Measurements from ENCODE around the gene PLCB3. TPM values are rescaled to one million over a fixed set of nuclear protein-coding genes. Genes with fewer than 3 reads are reported as not detected.
A peak's percentile ranks its signal among the peaks of the same experiment; 100 is the strongest.
"Not testable (repeated sequence)": the region's sequence is repeated elsewhere in the genome, so short reads cannot be mapped to it uniquely, and the experiment has no call there.

Gene PLCB3
- polyA plus RNA-seq, 3 donors from 2014 or later = 0.33 to 0.49 TPM; not detected in 1

DNA sequence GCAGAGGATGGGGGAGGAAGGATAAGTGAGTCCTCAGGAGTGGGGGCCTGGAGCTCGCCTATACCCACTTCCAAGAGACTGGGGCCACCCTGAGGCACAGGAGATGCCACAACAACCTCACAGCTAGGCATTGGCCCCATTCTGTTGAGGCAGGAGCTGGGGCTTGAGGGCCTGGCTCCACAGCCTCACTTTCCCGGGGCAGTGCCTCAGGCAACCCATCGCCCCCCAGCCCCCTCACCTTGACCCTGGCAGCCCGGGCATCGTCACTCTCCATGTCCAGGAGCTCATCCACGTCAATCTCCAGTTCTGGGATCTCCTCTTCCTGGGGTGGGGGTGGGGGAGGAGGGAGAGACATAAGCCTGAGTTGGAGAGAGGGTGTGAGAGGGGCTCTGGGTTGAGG lies 6.4 kb upstream of the PLCB3 start:
- peaks cover 0 to 3% (median 0%) of the 10 kb centered on the region in 3 donors for H3K36me3 Mint-ChIP-seq
- peak overlapping the region in 3 of 6 donors; percentile 7 to 80 (median 39) for H3K27ac Mint-ChIP-seq
- no peaks in the 10 kb centered on the region for H3K9me3 Mint-ChIP-seq
- H3K4me1 Mint-ChIP-seq = peaks cover 35 to 49% of the 10 kb centered on the region in 2 donors
- no peak for DNase-seq
- peak overlapping the region in 2 of 5 donors; percentile 75 to 81 for H3K4me3 Mint-ChIP-seq
- peaks cover 14 to 17% (median 15%) of the 10 kb centered on the region in 3 donors for H3K27me3 Mint-ChIP-seq (ENCODE audit: low read depth in 3 of 3)

- Mint-ChIP-seq H3K27me3 (ENCODE audit: low read depth in 3 of 3) (peaks cover 13 to 17% (median 14%) of the 10 kb centered on the region in 3 donors), H3K27ac (peak overlapping the region in 5 of 6 donors; percentile 34 to 86 (median 79)), H3K36me3 (peaks cover 0 to 3% (median 0%) of the 10 kb centered on the region in 3 donors), H3K4me3 (peak overlapping the region; percentile 75 to 81 (median 79)), H3K9me3 (no peaks in the 10 kb centered on the region), H3K4me1 (peaks cover 30 to 44% of the 10 kb centered on the region in 2 donors)
- DNase-seq = peak; percentile 47 to 53 (median 51)
Measured at GRCh38 chr11:64245401-64245796, 5.9 kb upstream of the PLCB3 start.

DNA sequence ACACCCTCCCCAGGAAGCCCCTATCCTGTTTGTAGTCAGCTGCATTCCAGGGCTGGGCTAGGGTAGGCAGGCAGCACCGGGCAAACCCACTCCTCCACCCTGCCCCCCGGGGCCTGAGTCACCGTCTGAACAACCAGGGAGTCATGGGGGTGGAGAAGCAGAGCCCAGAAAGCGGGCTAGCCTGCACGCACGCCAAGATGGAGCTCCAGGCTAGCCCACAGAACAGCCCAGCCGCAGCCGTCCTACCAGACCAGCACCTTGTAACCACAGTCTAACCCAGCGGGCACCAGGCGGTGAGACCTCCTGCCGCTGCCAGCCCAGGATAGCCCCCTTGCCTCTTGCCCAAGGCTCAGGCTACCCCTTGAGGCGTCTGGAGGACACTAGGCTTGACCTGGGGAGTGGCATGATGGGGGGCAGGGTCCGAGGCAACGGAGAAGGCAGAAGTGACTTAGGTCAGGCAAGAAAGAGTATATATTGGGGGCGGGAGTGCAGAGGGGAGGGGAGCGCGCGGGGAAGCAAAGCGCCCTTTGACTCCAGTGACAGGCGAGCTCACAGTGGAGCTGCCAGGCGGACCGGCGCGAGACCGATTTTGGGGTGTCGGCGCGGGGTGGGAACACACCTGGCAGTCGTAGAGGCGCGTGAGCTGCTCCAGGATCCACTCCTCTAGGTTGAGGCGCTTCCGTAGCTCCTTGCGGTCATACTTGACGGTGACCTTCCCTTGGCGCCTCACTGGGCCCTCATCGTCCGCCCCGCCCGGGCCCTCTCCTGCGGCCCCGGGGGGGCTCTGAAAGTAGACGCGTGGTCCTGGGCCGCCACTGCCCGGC lies 5.3 kb upstream of the PLCB3 start:
- Mint-ChIP-seq H3K27ac (peak overlapping the region; percentile 53 to 86 (median 76)), H3K4me1 (peaks cover 27 to 42% of the 10 kb centered on the region in 2 donors), H3K4me3 (peak overlapping the region; percentile 75 to 81 (median 79)), H3K27me3 (ENCODE audit: low read depth in 3 of 3) (peaks cover 9 to 11% (median 10%) of the 10 kb centered on the region in 3 donors), H3K9me3 (no peaks in the 10 kb centered on the region), H3K36me3 (peaks cover 0 to 3% (median 0%) of the 10 kb centered on the region in 3 donors)
- DNase-seq = peak; percentile 55 to 61 (median 57)

GRCh38 chr11:64246621-64246870 lies 4.8 kb upstream of the PLCB3 start:
- peak overlapping the region in 1 of 6 donors; percentile 62 for H3K27ac Mint-ChIP-seq
- H3K27me3 Mint-ChIP-seq (ENCODE audit: low read depth in 3 of 3); H3K36me3 Mint-ChIP-seq; H3K9me3 Mint-ChIP-seq; DNase-seq: not testable (repeated sequence)
- H3K4me3 Mint-ChIP-seq = peak overlapping the region; percentile 82 to 85 (median 84)
- H3K4me1 Mint-ChIP-seq = peaks cover 27 to 43% of the 10 kb centered on the region in 2 donors

- Mint-ChIP-seq H3K36me3 (peaks cover 0 to 3% (median 0%) of the 10 kb centered on the region in 3 donors), H3K4me1 (peaks cover 33 to 48% of the 10 kb centered on the region in 2 donors), H3K9me3 (no peaks in the 10 kb centered on the region), H3K27me3 (ENCODE audit: low read depth in 3 of 3) (peaks cover 6 to 11% (median 9%) of the 10 kb centered on the region in 3 donors), H3K27ac (peak within 1 kb of the TSS; percentile 62 to 86 (median 80)), H3K4me3 (peak within 1 kb of the TSS; percentile 82 to 85 (median 84))
- peak; percentile 70 to 75 (median 71) for DNase-seq
Measured at GRCh38 chr11:64246871-64247728, 4.2 kb upstream of the PLCB3 start, which contains the start of gene PPP1R14B. PPP1R14B (minus strand) TSS chr11:64246943; CDS start chr11:64246673, 270 bp downstream.

- peaks cover 7 to 13% (median 9%) of the 10 kb centered on the region in 3 donors for H3K27me3 Mint-ChIP-seq (ENCODE audit: low read depth in 3 of 3)
- DNase-seq = no peak
- no peaks in the 10 kb centered on the region for H3K9me3 Mint-ChIP-seq
- H3K36me3 Mint-ChIP-seq = peaks cover 0 to 3% (median 0%) of the 10 kb centered on the region in 3 donors
- peak overlapping the region in 3 of 6 donors; percentile 47 to 82 (median 65) for H3K27ac Mint-ChIP-seq
- H3K4me3 Mint-ChIP-seq = peak overlapping the region; percentile 68 to 78 (median 76)
- peaks cover 35 to 43% of the 10 kb centered on the region in 2 donors for H3K4me1 Mint-ChIP-seq
Measured at GRCh38 chr11:64247729-64248531, 3.4 kb upstream of the PLCB3 start.

DNA sequence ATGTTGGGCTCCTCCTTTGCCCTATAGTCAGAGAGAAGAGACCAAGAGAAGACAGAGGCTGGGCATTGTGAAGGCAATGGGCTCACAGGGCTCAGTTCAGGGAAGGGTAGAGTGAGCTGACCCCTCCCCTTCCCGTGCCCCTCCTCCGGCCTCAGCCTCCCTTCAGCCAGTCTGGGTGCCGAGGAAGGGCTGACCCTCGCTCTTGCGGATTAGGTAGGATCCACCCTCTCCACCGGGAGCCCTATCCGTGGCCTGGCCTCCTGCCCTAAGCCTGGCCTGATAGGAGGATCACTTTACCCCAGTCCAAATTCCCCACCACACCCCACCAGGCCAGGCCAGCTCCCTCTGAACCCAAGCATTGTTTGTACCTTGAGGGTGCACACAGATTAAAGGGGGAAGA lies 2.8 kb upstream of the PLCB3 start:
- peaks cover 7 to 10% (median 8%) of the 10 kb centered on the region in 3 donors for H3K27me3 Mint-ChIP-seq (ENCODE audit: low read depth in 3 of 3)
- H3K4me3 Mint-ChIP-seq = no peak overlapping the region
- peak overlapping the region in 1 of 6 donors; percentile 65 for H3K27ac Mint-ChIP-seq
- H3K4me1 Mint-ChIP-seq = peaks cover 31 to 39% of the 10 kb centered on the region in 2 donors
- H3K36me3 Mint-ChIP-seq = no peaks in the 10 kb centered on the region
- DNase-seq = no peak
- H3K9me3 Mint-ChIP-seq = no peaks in the 10 kb centered on the region

DNA sequence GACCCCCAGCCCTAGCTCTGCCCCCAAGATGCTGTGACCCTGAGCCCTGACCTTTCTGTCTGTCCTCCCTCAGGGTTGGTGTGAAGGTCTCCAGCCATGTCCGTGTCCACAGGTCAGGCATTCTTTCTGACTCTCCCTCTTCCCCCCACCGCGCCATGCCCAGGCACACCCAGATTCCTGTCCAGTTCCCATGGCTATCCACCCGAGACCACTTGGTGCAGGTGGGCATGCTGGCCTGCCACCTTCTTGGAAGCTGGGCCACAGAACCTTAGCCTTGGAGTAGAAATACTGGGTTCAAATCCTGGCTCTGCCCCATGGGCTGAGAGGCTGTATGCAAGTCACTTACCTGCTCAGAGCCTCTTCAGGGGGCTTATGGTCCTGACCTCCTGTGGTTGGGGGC lies 2.3 kb upstream of the PLCB3 start:
- DNase-seq = no peak
- Mint-ChIP-seq H3K36me3 (no peaks in the 10 kb centered on the region), H3K4me3 (peak overlapping the region in 2 of 5 donors; percentile 3 to 38), H3K9me3 (no peaks in the 10 kb centered on the region), H3K4me1 (peaks cover 26 to 39% of the 10 kb centered on the region in 2 donors), H3K27ac (no peak overlapping the region), H3K27me3 (ENCODE audit: low read depth in 3 of 3) (peaks cover 3 to 10% (median 7%) of the 10 kb centered on the region in 3 donors)

DNA sequence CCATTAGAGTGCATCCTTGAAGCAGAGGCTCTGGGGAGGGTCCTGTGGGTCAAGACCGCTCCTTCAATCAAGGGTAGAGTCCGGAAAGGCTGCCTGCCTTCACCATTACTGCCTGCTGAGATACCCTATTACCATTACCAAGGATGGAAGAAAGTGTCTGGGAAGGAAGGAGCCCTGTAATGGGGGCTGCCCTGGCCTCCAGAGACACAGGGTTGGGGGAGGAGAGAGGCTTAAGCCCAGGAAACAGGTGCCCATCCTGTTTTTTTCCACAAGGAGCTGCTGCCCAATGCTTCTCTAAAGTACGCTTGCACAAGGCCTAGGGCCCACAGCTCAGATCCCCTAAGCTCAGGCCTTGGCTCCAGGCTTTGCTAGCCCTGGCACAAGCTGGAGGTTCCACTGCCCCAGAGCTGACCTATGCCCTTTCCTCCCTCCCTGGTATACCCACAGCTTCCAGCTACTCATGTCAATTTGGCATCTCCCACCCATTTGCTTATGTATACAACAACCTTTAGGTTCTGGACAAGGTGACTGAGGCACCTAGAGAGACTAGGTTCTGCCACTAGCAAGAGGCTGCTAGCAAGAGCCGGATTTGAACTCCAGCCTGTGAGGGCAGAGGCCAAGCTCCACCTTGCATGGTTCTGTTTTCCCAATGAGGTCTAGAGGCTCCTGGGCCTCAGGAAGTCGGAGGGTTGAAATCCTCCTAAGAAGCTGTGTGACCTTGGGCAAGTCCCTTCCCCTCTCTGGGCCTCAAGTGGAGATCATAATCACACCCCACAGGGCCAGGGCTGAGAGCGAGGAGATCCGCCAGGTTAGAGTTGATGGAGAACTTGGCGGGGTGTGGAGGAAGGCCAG lies 1.5 kb upstream of the PLCB3 start:
- H3K4me1 Mint-ChIP-seq = peaks cover 25 to 39% of the 10 kb centered on the region in 2 donors
- H3K27me3 Mint-ChIP-seq (ENCODE audit: low read depth in 3 of 3) = peaks cover 3 to 10% (median 4%) of the 10 kb centered on the region in 3 donors
- peak overlapping the region in 2 of 6 donors; percentile 14 to 31 for H3K27ac Mint-ChIP-seq
- peak overlapping the region; percentile 20 to 53 (median 40) for H3K4me3 Mint-ChIP-seq
- no peaks in the 10 kb centered on the region for H3K9me3 Mint-ChIP-seq
- no peaks in the 10 kb centered on the region for H3K36me3 Mint-ChIP-seq
- DNase-seq = no peak

- peak overlapping the region; percentile 81 to 89 (median 82) for H3K4me3 Mint-ChIP-seq
- H3K36me3 Mint-ChIP-seq = no peaks in the 10 kb centered on the region
- peaks cover 4 to 10% (median 4%) of the 10 kb centered on the region in 3 donors for H3K27me3 Mint-ChIP-seq (ENCODE audit: low read depth in 3 of 3)
- H3K27ac Mint-ChIP-seq = no peak overlapping the region
- peaks cover 21 to 33% of the 10 kb centered on the region in 2 donors for H3K4me1 Mint-ChIP-seq
- no peaks in the 10 kb centered on the region for H3K9me3 Mint-ChIP-seq
- DNase-seq = no peak
Measured at GRCh38 chr11:64250415-64251015, 815 bp upstream of the PLCB3 start.

DNA sequence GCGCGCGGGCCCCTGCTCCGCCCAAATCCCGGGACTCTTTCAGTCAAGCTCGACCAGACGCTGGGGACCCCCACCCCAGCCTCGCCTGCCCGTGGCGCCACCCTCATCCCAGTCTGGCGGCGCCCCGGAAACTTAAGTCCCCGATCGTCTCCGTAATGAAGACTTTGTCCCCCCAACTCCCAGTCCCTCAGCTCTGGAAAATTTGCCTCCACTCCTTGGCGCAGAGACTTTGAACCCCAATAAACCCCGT lies 348 bp downstream of the PLCB3 start:
- Mint-ChIP-seq H3K36me3 (no peaks in the 10 kb centered on the region), H3K4me3 (peak overlapping the region; percentile 79 to 86 (median 85)), H3K27me3 (ENCODE audit: low read depth in 3 of 3) (peaks cover 2 to 10% (median 4%) of the 10 kb centered on the region in 3 donors), H3K27ac (peak overlapping the region in 3 of 6 donors; percentile 62 to 77 (median 64)), H3K9me3 (no peaks in the 10 kb centered on the region), H3K4me1 (peaks cover 15 to 25% of the 10 kb centered on the region in 2 donors)
- DNase-seq = no peak
